Forelimb muscle (tissue), 1 donor: ENCODE data around the gene PPARGC1A. TPM values are rescaled to one million over a fixed set of nuclear protein-coding genes. Genes with fewer than 3 reads are reported as not detected.

Experiments used
- DNase-seq: peaks from one replicate; pipeline ENCODE4 v3.0.0-alpha.2; 2013; ENCODE audit warnings: low read depth
- polyA plus RNA-seq: library from polyadenylated mRNA; unstranded; fragments of 120-200 nt; gene quantifications from one replicate; pipeline ENCODE4 v1.2.1, GENCODE V29; 2013; ENCODE audit not compliant: insufficient read length

The PPARGC1A gene
- 7.5 TPM for polyA plus RNA-seq

GRCh38 chr4:23889814-23890341 is at the start of gene PPARGC1A:
Gene PPARGC1A (minus strand): TSS chr4:23890047. CDS start chr4:23889957, 90 bp downstream.
- DNase-seq, result peak; percentile 45

GRCh38 chr4:23938796-23939195 is 48.9 kb upstream of the PPARGC1A start:
- DNase-seq, result no peak

GRCh38 chr4:23937173-23937572 is 47.3 kb upstream of the PPARGC1A start:
- no peak for DNase-seq

GRCh38 chr4:23934915-23935314 is 45.1 kb upstream of the PPARGC1A start:
- DNase-seq, result no peak

GRCh38 chr4:23934223-23934622 is 44.4 kb upstream of the PPARGC1A start:
- no peak for DNase-seq

- DNase-seq, result no peak
These were observed 43.1 kb upstream of the PPARGC1A start for GRCh38 chr4:23932901-23933308.

- no peak for DNase-seq
These were observed 42.3 kb upstream of the PPARGC1A start for GRCh38 chr4:23932186-23932585.

- no peak for DNase-seq
These were observed 41.6 kb upstream of the PPARGC1A start for GRCh38 chr4:23931489-23931830.

- no peak for DNase-seq
These were observed 41.1 kb upstream of the PPARGC1A start for GRCh38 chr4:23930750-23931488.

- no peak for DNase-seq
These were observed 39.4 kb upstream of the PPARGC1A start for GRCh38 chr4:23929248-23929647.

GRCh38 chr4:23924556-23924955 is 34.7 kb upstream of the PPARGC1A start:
- no peak for DNase-seq

GRCh38 chr4:23923840-23924239 is 34.0 kb upstream of the PPARGC1A start:
- DNase-seq, result no peak

GRCh38 chr4:23923141-23923540 is 33.3 kb upstream of the PPARGC1A start:
- DNase-seq, result no peak

GRCh38 chr4:23922541-23923111 is 32.8 kb upstream of the PPARGC1A start:
- DNase-seq, result no peak

GRCh38 chr4:23922013-23922412 is 32.2 kb upstream of the PPARGC1A start:
- no peak for DNase-seq

GRCh38 chr4:23921447-23921845 is 31.6 kb upstream of the PPARGC1A start:
- DNase-seq, result no peak

GRCh38 chr4:23920716-23921446 is 31.0 kb upstream of the PPARGC1A start:
- DNase-seq, result no peak

- DNase-seq, result no peak
These were observed 30.4 kb upstream of the PPARGC1A start for GRCh38 chr4:23920296-23920695.

- DNase-seq, result no peak
These were observed 26.4 kb upstream of the PPARGC1A start for GRCh38 chr4:23916282-23916681.

GRCh38 chr4:23915459-23916132 is 25.7 kb upstream of the PPARGC1A start:
- DNase-seq, result no peak

- DNase-seq, result no peak
These were observed 22.0 kb upstream of the PPARGC1A start for GRCh38 chr4:23911675-23912455.
